ENCODE data around the gene ATP9B. TPM values are rescaled to one million over a fixed set of nuclear protein-coding genes. Genes with fewer than 3 reads are reported as not detected.

The ATP9B gene
- total RNA-seq, 1 donor from 2014 or later = 12.6 TPM

DNA sequence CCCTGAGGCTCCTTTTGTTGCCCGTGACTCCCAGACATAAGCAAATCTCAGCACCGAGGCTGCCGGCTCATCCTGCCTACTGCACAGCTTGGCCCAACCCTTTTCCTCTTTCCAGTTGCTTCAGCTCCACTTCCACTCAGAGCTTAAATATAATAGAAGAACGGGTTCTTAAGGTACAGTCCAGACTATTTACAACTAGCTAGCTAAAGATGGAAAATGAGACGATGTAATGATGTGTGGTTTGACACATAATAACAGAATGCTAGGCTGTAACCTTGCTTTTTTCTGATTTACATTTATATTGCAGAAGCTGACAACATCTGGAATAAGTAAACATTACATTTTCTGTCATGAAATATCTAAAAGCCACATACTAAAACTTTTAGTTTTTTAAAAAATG is 26.9 kb upstream of the ATP9B start:
- Histone ChIP-seq H3K36me3 (ENCODE audit: insufficient read depth, low read length) (no peaks in the 10 kb centered on the region), H3K4me2 (ENCODE audit: low read length) (no peak overlapping the region), H2AFZ (ENCODE audit: low read depth, low read length) (no peak overlapping the region), H3K4me3 (ENCODE audit: insufficient read depth, low read depth, low read length) (no peak overlapping the region), H3K9ac (ENCODE audit: low read length) (no peak overlapping the region), H3K4me1 (ENCODE audit: insufficient read depth, low read length) (no peaks in the 10 kb centered on the region), H3K9me3 (ENCODE audit: insufficient read depth, low read depth, low read length) (peaks cover 3% of the 10 kb centered on the region), H3K79me2 (ENCODE audit: insufficient read depth, low read length) (no peaks in the 10 kb centered on the region), H4K20me1 (ENCODE audit: insufficient read depth, low read length) (no peaks in the 10 kb centered on the region), H3K27ac (ENCODE audit: low read depth, low read length) (no peak overlapping the region), H3K27me3 (ENCODE audit: insufficient read depth, low read length) (no peaks in the 10 kb centered on the region)
- DNase-seq (ENCODE audit: low read depth) (no peak), FAIRE-seq (no peak)
- no peaks in the 10 kb centered on the region for H3K4me1 Mint-ChIP-seq (ENCODE audit: low read depth, unreplicated experiment)
- no peak overlapping the region for H3K27ac Mint-ChIP-seq (ENCODE audit: unreplicated experiment)
- no peaks in the 10 kb centered on the region for H3K36me3 Mint-ChIP-seq (ENCODE audit: low read depth, unreplicated experiment)
- TF ChIP-seq EZH2 (IDR thresholded peaks at IDR 0.05; ENCODE audit: insufficient read depth, low read length) = no peak
- TF ChIP-seq, protein P1, sequence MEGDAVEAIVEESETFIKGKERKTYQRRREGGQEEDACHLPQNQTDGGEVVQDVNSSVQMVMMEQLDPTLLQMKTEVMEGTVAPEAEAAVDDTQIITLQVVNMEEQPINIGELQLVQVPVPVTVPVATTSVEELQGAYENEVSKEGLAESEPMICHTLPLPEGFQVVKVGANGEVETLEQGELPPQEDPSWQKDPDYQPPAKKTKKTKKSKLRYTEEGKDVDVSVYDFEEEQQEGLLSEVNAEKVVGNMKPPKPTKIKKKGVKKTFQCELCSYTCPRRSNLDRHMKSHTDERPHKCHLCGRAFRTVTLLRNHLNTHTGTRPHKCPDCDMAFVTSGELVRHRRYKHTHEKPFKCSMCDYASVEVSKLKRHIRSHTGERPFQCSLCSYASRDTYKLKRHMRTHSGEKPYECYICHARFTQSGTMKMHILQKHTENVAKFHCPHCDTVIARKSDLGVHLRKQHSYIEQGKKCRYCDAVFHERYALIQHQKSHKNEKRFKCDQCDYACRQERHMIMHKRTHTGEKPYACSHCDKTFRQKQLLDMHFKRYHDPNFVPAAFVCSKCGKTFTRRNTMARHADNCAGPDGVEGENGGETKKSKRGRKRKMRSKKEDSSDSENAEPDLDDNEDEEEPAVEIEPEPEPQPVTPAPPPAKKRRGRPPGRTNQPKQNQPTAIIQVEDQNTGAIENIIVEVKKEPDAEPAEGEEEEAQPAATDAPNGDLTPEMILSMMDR (IDR thresholded peaks at IDR 0.05; ENCODE audit: insufficient read depth, low read depth, low read length) = no peak
- peaks cover 3% of the 10 kb centered on the region for H3K9me3 Mint-ChIP-seq (ENCODE audit: unreplicated experiment)
- peaks cover 2% of the 10 kb centered on the region for H3K27me3 Mint-ChIP-seq (ENCODE audit: low read depth, unreplicated experiment)
- H3K4me3 Mint-ChIP-seq (ENCODE audit: unreplicated experiment) = no peak overlapping the region

DNA sequence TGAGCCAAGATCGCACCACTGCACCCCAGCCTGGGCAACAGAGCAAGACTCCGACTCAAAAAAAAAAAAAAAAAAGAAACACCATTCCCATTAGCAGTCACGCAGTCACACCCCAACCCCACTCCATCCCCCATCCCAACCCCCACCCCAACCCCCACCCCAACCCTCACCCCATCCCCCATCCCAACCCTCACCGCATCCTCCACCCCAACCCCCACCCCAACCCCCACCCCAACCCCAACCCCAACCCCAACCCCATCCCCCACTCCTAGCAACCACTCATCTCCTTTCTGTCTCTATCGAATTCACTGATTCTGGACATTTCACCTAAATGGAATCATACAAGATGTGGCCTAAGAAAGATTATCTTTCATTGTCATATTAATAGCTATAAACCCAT is 25.9 kb upstream of the ATP9B start:
- no peaks in the 10 kb centered on the region for H3K27me3 ChIP-seq (ENCODE audit: insufficient read depth, low read length)
- Mint-ChIP-seq H3K27me3 (ENCODE audit: low read depth, unreplicated experiment) (peaks cover 4% of the 10 kb centered on the region), H3K4me1 (ENCODE audit: low read depth, unreplicated experiment) (no peaks in the 10 kb centered on the region), H3K27ac (ENCODE audit: unreplicated experiment) (no peak overlapping the region), H3K9me3 (ENCODE audit: unreplicated experiment) (peaks cover 2% of the 10 kb centered on the region), H3K36me3 (ENCODE audit: low read depth, unreplicated experiment) (no peaks in the 10 kb centered on the region), H3K4me3 (ENCODE audit: unreplicated experiment) (no peak overlapping the region)
- FAIRE-seq (no peak), DNase-seq (ENCODE audit: low read depth) (no peak)
- H3K9me3 ChIP-seq (ENCODE audit: insufficient read depth, low read depth, low read length) = no peaks in the 10 kb centered on the region
- H2AFZ ChIP-seq (ENCODE audit: low read depth, low read length) = no peak overlapping the region
- H4K20me1 ChIP-seq (ENCODE audit: insufficient read depth, low read length) = no peaks in the 10 kb centered on the region
- no peak overlapping the region for H3K9ac ChIP-seq (ENCODE audit: low read length)
- TF ChIP-seq, protein P1 (IDR thresholded peaks at IDR 0.05; ENCODE audit: insufficient read depth, low read depth, low read length) = no peak
- TF ChIP-seq EZH2 (IDR thresholded peaks at IDR 0.05; ENCODE audit: insufficient read depth, low read length) = no peak
- no peak overlapping the region for H3K4me3 ChIP-seq (ENCODE audit: insufficient read depth, low read depth, low read length)
- H3K27ac ChIP-seq (ENCODE audit: low read depth, low read length) = no peak overlapping the region
- no peaks in the 10 kb centered on the region for H3K36me3 ChIP-seq (ENCODE audit: insufficient read depth, low read length)
- no peaks in the 10 kb centered on the region for H3K4me1 ChIP-seq (ENCODE audit: insufficient read depth, low read length)
- no peak overlapping the region for H3K4me2 ChIP-seq (ENCODE audit: low read length)
- no peaks in the 10 kb centered on the region for H3K79me2 ChIP-seq (ENCODE audit: insufficient read depth, low read length)

DNA sequence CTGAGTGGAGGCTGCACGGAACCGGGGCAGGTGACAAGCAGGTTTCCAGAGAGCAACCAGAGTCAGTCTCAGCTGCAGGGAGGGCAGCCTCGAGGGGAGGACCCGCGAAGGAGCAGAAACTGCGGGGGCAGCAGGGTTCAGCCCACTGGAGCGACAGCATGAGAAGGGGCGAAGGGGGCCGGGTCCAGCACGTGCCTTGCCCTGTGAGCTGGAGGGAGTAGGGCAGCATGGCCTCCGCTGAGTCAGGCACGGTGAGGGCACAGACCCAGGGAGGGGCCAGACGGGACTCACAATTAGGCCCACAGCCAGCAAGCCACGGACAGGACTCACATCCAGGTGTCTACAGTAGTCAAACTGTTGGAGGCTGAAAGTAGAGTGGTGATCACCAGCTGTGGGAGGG is 22.7 kb upstream of the ATP9B start:
- H2AFZ ChIP-seq (ENCODE audit: low read depth, low read length) = no peak overlapping the region
- H3K4me1 Mint-ChIP-seq (ENCODE audit: low read depth, unreplicated experiment) = no peaks in the 10 kb centered on the region
- DNase-seq (ENCODE audit: low read depth) = no peak

More for the DNA sequence above, 22.7 kb upstream of the ATP9B start:
- no peaks in the 10 kb centered on the region for H3K36me3 Mint-ChIP-seq (ENCODE audit: low read depth, unreplicated experiment)
- TF ChIP-seq, protein P1 (IDR thresholded peaks at IDR 0.05; ENCODE audit: insufficient read depth, low read depth, low read length) = no peak
- no peak for TF ChIP-seq EZH2 (IDR thresholded peaks at IDR 0.05; ENCODE audit: insufficient read depth, low read length)
- Histone ChIP-seq H3K79me2 (ENCODE audit: insufficient read depth, low read length) (no peaks in the 10 kb centered on the region), H3K9ac (ENCODE audit: low read length) (no peak overlapping the region), H4K20me1 (ENCODE audit: insufficient read depth, low read length) (no peaks in the 10 kb centered on the region), H3K4me1 (ENCODE audit: insufficient read depth, low read length) (no peaks in the 10 kb centered on the region), H3K4me2 (ENCODE audit: low read length) (no peak overlapping the region), H3K27ac (ENCODE audit: low read depth, low read length) (no peak overlapping the region), H3K9me3 (ENCODE audit: insufficient read depth, low read depth, low read length) (no peaks in the 10 kb centered on the region), H3K27me3 (ENCODE audit: insufficient read depth, low read length) (no peaks in the 10 kb centered on the region), H3K4me3 (ENCODE audit: insufficient read depth, low read depth, low read length) (no peak overlapping the region), H3K36me3 (ENCODE audit: insufficient read depth, low read length) (no peaks in the 10 kb centered on the region)
- H3K27me3 Mint-ChIP-seq (ENCODE audit: low read depth, unreplicated experiment) = peaks cover 4% of the 10 kb centered on the region
- peaks cover 2% of the 10 kb centered on the region for H3K9me3 Mint-ChIP-seq (ENCODE audit: unreplicated experiment)
- H3K27ac Mint-ChIP-seq (ENCODE audit: unreplicated experiment) = no peak overlapping the region
- FAIRE-seq = no peak
- H3K4me3 Mint-ChIP-seq (ENCODE audit: unreplicated experiment) = no peak overlapping the region

All from astrocyte (in vitro differentiated cells and primary cell).